Adrenal gland (tissue), 5 donors: Measurements from ENCODE around the gene IQCE.
"Not testable (repeated sequence)": the region's sequence is repeated elsewhere in the genome, so short reads cannot be mapped to it uniquely, and the experiment has no call there.

Experiments used
- CTCF ChIP-seq, 6 experiments: fragments of 450-650 bp in 4 of 6; fragments of 200-600 bp in 2 of 6; sonication (generic) in 1 of 6; IDR thresholded peaks; 1 replicate in 5 of 6; 2 replicates in 1 of 6; pipeline versions ENCODE4 v1.5.1 to v1.8.0; 2016 to 2021; ENCODE audit warnings: antibody characterized with exemption in 6 of 6, mild to moderate bottlenecking in 2 of 6, moderate library complexity in 1 of 6
- POLR2A ChIP-seq, 2 donors: fragments of 450-650 bp; IDR thresholded peaks; one replicate each; pipeline ENCODE4 v1.6.1; 2017; ENCODE audit warnings: antibody characterized with exemption in 2 of 2, mild to moderate bottlenecking in 2 of 2, moderate library complexity in 1 of 2
- donor health status: DM: no; HTN: no; CAD: no.

- not testable (repeated sequence) for TF ChIP-seq CTCF, POLR2A (IDR thresholded peaks at IDR 0.05)
Measured at GRCh38 chr7:2589941-2590340, 31.2 kb downstream of the IQCE start.
